HEK293 (cell line): Measurements from ENCODE around the gene METTL24.

Source experiments
- CTCF ChIA-PET: fragments of 350-600 bp; formaldehyde crosslinking; extraction: SDS; loops from one replicate; lab custom pipeline; 2021; ENCODE audit warnings: antibody characterized with exemption; lab: Yijun Ruan, JAX
- POLR2A ChIA-PET: fragments of 300-600 bp; formaldehyde crosslinking; extraction: SDS; loops from one replicate; lab custom pipeline; 2020; ENCODE audit warnings: antibody characterized with exemption, inconsistent platforms; lab: Yijun Ruan, JAX
- H3K27ac ChIP-seq: fragments of 200-500 bp; sonication (Bioruptor generic); 2 replicates; pipeline ENCODE4 v1.5.1; 2014; ENCODE audit warnings: low read depth, low read length, control low read depth, inconsistent platforms; ENCODE audit errors: extremely low read depth
- H3K36me3 ChIP-seq, 2 experiments: fragments of 200-500 bp in 1 of 2; sonication (Bioruptor generic) in 1 of 2; 1 replicate in 1 of 2; 2 replicates in 1 of 2; pipeline ENCODE4 v1.5.1; 2014 to 2017; ENCODE audit warnings: inconsistent platforms in 2 of 2, low read length in 2 of 2; ENCODE audit not compliant: control insufficient read depth in 2 of 2, insufficient read depth in 1 of 2
- H3K4me1 ChIP-seq: fragments of 200-500 bp; sonication (Bioruptor generic); 2 replicates; pipeline ENCODE4 v1.5.1; 2014; ENCODE audit warnings: mild to moderate bottlenecking, low read length, inconsistent platforms; ENCODE audit not compliant: control insufficient read depth, insufficient read depth
- H3K4me3 ChIP-seq: 2 replicates; pipeline ENCODE4 v1.5.1; 2011; ENCODE audit warnings: low read depth, mild to moderate bottlenecking, control low read depth, low read length, moderate library complexity
- H3K9me3 ChIP-seq: fragments of 200-500 bp; sonication (Bioruptor generic); 2 replicates; pipeline ENCODE4 v1.5.1; 2014; ENCODE audit warnings: low read depth, low read length, inconsistent platforms; ENCODE audit not compliant: control insufficient read depth, insufficient read depth
- GLI4 ChIP-seq: fragments of 450-650 bp; formaldehyde crosslinking; IDR thresholded peaks from 2 replicates; pipeline ENCODE4 v1.5.1; 2016; ENCODE audit warnings: missing biosample characterization, missing genetic modification characterization
- GLIS1 ChIP-seq: fragments of 450-650 bp; formaldehyde crosslinking; IDR thresholded peaks from 2 replicates; pipeline ENCODE4 v1.5.1; 2016; ENCODE audit warnings: missing biosample characterization, missing genetic modification characterization
- GLIS2 ChIP-seq: fragments of 450-650 bp; formaldehyde crosslinking; IDR thresholded peaks from 2 replicates; pipeline ENCODE4 v1.5.1; 2016; ENCODE audit warnings: missing biosample characterization, missing genetic modification characterization
- HOXC10 ChIP-seq: sonication (generic); formaldehyde crosslinking; IDR thresholded peaks from 2 replicates; pipeline ENCODE4 v1.8.1; 2023; ENCODE audit warnings: mild to moderate bottlenecking, missing genetic modification reagents
- SP3 ChIP-seq: fragments of 450-650 bp; formaldehyde crosslinking; IDR thresholded peaks from 2 replicates; pipeline ENCODE4 v1.5.1; 2016; ENCODE audit warnings: missing biosample characterization, missing genetic modification characterization
- TCF7L2 ChIP-seq: IDR thresholded peaks from 2 replicates; pipeline ENCODE4 v1.6.1; 2011; ENCODE audit warnings: low read depth, mild to moderate bottlenecking, inconsistent platforms, low read length, moderate library complexity, borderline replicate concordance
- TRIM28 ChIP-seq: IDR thresholded peaks from 2 replicates; pipeline ENCODE4 v1.6.1; 2011; ENCODE audit warnings: low read length, control low read depth, borderline replicate concordance
- WT1 ChIP-seq: fragments of 450-650 bp; formaldehyde crosslinking; IDR thresholded peaks from 2 replicates; pipeline ENCODE4 v1.5.1; 2016; ENCODE audit warnings: missing biosample characterization, missing genetic modification characterization
- ZBTB17 ChIP-seq: fragments of 450-650 bp; formaldehyde crosslinking; IDR thresholded peaks from 2 replicates; pipeline ENCODE4 v1.5.1; 2016; ENCODE audit warnings: missing biosample characterization, missing genetic modification characterization
- ZFHX2 ChIP-seq: fragments of 450-650 bp; formaldehyde crosslinking; conservative IDR thresholded peaks from 2 replicates; pipeline ENCODE4 v1.5.1; 2016; ENCODE audit warnings: missing biosample characterization, missing genetic modification characterization
- ZNF341 ChIP-seq: fragments of 450-650 bp; formaldehyde crosslinking; IDR thresholded peaks from 2 replicates; pipeline ENCODE4; 2016; ENCODE audit warnings: low read depth, missing biosample characterization, missing genetic modification characterization
- ZNF426 ChIP-seq: fragments of 450-650 bp; formaldehyde crosslinking; IDR thresholded peaks from 2 replicates; pipeline ENCODE4 v1.5.1; 2017; ENCODE audit warnings: missing biosample characterization, missing genetic modification characterization, mild to moderate bottlenecking, inconsistent platforms, moderate library complexity
- ZNF529 ChIP-seq: fragments of 450-650 bp; formaldehyde crosslinking; IDR thresholded peaks from 2 replicates; pipeline ENCODE4 v1.5.1; 2017; ENCODE audit warnings: missing genetic modification characterization, missing biosample characterization; ENCODE audit not compliant: insufficient replicate concordance
- ZNF555 ChIP-seq: fragments of 450-650 bp; formaldehyde crosslinking; conservative IDR thresholded peaks from 2 replicates; pipeline ENCODE4 v1.5.1; 2017; ENCODE audit warnings: missing biosample characterization, mild to moderate bottlenecking, missing genetic modification characterization, inconsistent platforms
- ZSCAN16 ChIP-seq: fragments of 450-650 bp; formaldehyde crosslinking; IDR thresholded peaks from 2 replicates; pipeline ENCODE4 v1.5.1; 2016; ENCODE audit warnings: missing biosample characterization, missing genetic modification characterization
- ZXDB ChIP-seq: fragments of 450-650 bp; formaldehyde crosslinking; IDR thresholded peaks from 2 replicates; pipeline ENCODE4 v1.5.1; 2016; ENCODE audit warnings: missing biosample characterization, missing genetic modification characterization
- TF ChIP-seq, protein P1 (sequence below): fragments of 450-650 bp; IDR thresholded peaks from 2 replicates; pipeline ENCODE4 v1.5.1; 2018; ENCODE audit warnings: missing biosample characterization, missing genetic modification characterization
- TF ChIP-seq, protein P2 (sequence below): fragments of 450-650 bp; formaldehyde crosslinking; optimal IDR thresholded peaks from 2 replicates; pipeline ENCODE3; 2016; ENCODE audit warnings: missing biosample characterization, mild to moderate bottlenecking, missing genetic modification characterization
- TF ChIP-seq, protein P3 (sequence below): fragments of 450-650 bp; formaldehyde crosslinking; IDR thresholded peaks from 2 replicates; pipeline ENCODE4 v1.5.1; 2017; ENCODE audit warnings: missing biosample characterization, missing genetic modification characterization
- TF ChIP-seq, protein P4 (sequence below): fragments of 450-650 bp; formaldehyde crosslinking; IDR thresholded peaks from 2 replicates; pipeline ENCODE4 v1.5.1; 2016; ENCODE audit warnings: missing biosample characterization, missing genetic modification characterization

Gene METTL24

DNA sequence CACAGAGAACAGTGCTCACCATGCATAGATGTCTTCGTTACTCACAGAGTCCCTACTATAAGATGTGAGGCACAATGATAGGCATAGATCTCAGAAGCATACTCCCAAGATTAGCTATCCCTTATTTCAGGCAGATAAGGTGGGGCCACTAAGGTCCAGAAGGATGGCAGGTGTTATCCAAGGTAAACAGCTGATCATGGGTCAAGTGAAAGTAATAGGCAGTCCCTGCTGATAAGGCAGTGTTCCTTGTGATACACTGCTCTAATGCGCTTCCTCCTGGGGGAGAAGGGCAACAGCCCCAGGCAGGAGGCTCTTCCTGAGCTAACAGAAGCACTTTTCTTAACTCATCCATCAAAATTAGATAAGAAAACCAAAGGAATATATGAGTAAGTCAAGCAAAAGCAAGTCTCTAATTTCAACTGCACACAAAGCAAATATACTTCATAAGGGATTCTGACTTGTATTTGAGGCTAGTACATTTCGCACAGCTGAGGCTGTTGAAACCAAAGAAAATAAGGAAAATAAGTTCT is 42.2 kb downstream of the METTL24 start:
- Histone ChIP-seq H3K4me3 (no peak overlapping the region), H3K36me3 (no peaks in the 10 kb centered on the region), H3K27ac (no peak overlapping the region), H3K9me3 (no peaks in the 10 kb centered on the region), H3K4me1 (peaks cover 3% of the 10 kb centered on the region; the same call in 1 of the 2 replicates)
- ChIA-PET CTCF (interaction anchor here (0.6 to 1.4 kb wide), 4 partner anchors 9 to 74 kb away, joined by 3 to 4 read pairs (median 4); no protein-coding TSS in a partner anchor), POLR2A (interaction anchor here (0.6 to 1.3 kb wide), 2 partner anchors 136 to 1167 kb away, joined by 3 read pairs; partner anchors contain the start of genes REV3L and WASF1)
- no peak for TF ChIP-seq ZNF426
- TF ChIP-seq HOXC10 (CRISPR knock-in tag): no peak
- peak; percentile 47; the same call in 1 of the 2 replicates for TF ChIP-seq ZNF341 (tag by site-specific recombination)
- TF ChIP-seq GLIS1 (tag by site-specific recombination): 0 out of 2 replicates have a peak, but pooled peaks have one; percentile 10
- TF ChIP-seq TRIM28: peak; percentile 92
- TF ChIP-seq TCF7L2: peak; percentile 60; the same call in 1 of the 2 replicates
- TF ChIP-seq, protein P1, sequence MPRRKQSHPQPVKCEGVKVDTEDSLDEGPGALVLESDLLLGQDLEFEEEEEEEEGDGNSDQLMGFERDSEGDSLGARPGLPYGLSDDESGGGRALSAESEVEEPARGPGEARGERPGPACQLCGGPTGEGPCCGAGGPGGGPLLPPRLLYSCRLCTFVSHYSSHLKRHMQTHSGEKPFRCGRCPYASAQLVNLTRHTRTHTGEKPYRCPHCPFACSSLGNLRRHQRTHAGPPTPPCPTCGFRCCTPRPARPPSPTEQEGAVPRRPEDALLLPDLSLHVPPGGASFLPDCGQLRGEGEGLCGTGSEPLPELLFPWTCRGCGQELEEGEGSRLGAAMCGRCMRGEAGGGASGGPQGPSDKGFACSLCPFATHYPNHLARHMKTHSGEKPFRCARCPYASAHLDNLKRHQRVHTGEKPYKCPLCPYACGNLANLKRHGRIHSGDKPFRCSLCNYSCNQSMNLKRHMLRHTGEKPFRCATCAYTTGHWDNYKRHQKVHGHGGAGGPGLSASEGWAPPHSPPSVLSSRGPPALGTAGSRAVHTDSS (tag by site-specific recombination): no peak
- no peak for TF ChIP-seq ZBTB17 (tag by site-specific recombination)
- no peak for TF ChIP-seq WT1
- TF ChIP-seq ZXDB: peak; percentile 53; the same call in 1 of the 2 replicates

DNA sequence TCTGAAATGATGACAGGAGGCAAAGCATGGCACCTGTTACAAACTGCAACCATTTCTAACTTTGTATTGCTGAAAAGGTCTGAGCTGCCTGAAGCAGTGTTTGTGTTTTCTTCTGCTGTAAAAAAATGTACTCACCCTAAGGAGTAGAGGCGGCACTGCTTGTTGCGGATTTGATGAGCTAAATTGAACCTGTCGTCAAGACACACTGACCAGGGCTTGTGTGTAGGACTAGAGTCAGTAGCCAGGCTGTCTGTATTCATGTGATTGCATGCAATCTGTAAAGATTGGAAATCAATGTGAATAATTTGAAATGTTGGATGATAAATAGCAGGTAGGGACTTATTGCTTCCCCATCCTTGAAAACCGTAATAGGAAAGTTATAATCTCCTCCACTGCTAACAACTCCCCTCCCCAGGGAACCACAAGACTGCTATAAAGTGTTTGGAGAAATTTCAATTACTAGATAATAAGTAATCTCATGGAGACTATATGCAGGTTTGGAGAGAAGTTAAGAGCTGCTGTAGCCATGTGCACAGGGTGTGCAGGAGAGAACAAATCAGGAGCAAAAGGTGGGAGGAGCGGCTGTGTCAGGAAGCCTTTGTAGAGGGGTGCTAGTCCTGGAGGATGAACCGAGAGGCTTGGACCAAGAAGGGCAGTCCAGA is 42.8 kb downstream of the METTL24 start:
- ChIA-PET POLR2A (interaction anchor here (1.3 kb wide), 1 partner anchor 136 kb away, joined by 3 read pairs; the partner anchor contains the start of gene WASF1), CTCF (interaction anchor here (1.0 to 1.4 kb wide), 2 partner anchors 11 to 75 kb away, joined by 3 to 4 read pairs; no protein-coding TSS in a partner anchor)
- Histone ChIP-seq H3K27ac (no peak overlapping the region), H3K4me1 (peaks cover 3% of the 10 kb centered on the region; the same call in 1 of the 2 replicates), H3K9me3 (no peaks in the 10 kb centered on the region), H3K36me3 (no peaks in the 10 kb centered on the region), H3K4me3 (no peak overlapping the region)
- no peak for TF ChIP-seq GLI4 (tag by site-specific recombination)
- no peak for TF ChIP-seq ZFHX2
- TF ChIP-seq ZSCAN16 (tag by site-specific recombination): no peak
- no peak for TF ChIP-seq ZNF555 (tag by site-specific recombination)
- no peak for TF ChIP-seq SP3 (tag by site-specific recombination)
- TF ChIP-seq, protein P2, sequence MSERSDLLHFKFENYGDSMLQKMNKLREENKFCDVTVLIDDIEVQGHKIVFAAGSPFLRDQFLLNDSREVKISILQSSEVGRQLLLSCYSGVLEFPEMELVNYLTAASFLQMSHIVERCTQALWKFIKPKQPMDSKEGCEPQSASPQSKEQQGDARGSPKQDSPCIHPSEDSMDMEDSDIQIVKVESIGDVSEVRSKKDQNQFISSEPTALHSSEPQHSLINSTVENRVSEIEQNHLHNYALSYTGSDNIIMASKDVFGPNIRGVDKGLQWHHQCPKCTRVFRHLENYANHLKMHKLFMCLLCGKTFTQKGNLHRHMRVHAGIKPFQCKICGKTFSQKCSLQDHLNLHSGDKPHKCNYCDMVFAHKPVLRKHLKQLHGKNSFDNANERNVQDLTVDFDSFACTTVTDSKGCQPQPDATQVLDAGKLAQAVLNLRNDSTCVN (tag by site-specific recombination): no peak
- TF ChIP-seq, protein P3, sequence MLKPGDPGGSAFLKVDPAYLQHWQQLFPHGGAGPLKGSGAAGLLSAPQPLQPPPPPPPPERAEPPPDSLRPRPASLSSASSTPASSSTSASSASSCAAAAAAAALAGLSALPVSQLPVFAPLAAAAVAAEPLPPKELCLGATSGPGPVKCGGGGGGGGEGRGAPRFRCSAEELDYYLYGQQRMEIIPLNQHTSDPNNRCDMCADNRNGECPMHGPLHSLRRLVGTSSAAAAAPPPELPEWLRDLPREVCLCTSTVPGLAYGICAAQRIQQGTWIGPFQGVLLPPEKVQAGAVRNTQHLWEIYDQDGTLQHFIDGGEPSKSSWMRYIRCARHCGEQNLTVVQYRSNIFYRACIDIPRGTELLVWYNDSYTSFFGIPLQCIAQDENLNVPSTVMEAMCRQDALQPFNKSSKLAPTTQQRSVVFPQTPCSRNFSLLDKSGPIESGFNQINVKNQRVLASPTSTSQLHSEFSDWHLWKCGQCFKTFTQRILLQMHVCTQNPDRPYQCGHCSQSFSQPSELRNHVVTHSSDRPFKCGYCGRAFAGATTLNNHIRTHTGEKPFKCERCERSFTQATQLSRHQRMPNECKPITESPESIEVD (tag by site-specific recombination): no peak
- TF ChIP-seq GLIS2 (tag by site-specific recombination): no peak
- TF ChIP-seq, protein P4, sequence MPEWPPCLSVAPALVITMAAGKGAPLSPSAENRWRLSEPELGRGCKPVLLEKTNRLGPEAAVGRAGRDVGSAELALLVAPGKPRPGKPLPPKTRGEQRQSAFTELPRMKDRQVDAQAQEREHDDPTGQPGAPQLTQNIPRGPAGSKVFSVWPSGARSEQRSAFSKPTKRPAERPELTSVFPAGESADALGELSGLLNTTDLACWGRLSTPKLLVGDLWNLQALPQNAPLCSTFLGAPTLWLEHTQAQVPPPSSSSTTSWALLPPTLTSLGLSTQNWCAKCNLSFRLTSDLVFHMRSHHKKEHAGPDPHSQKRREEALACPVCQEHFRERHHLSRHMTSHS: no peak
- TF ChIP-seq ZNF529 (tag by site-specific recombination): no peak
